ACHN (cell line): ENCODE data around the gene FBXW4.

Experiments used
- DNase-seq: peaks from one replicate; pipeline ENCODE4 v3.0.0-alpha.2; 2015
- in situ Hi-C: cut with HindIII; loops from 2 replicates; pipeline ENCODE4 v1.10.0; 2017; ENCODE audit warnings: low sequenced_read_pairs, low pct_ligation_motif_present, low pct_unique_long_range_greater_than_20kb

The FBXW4 gene

GRCh38 chr10:101694674-101695403 is at the start of gene FBXW4:
TSS of gene FBXW4 (minus strand) at chr10:101695170. CDS start at chr10:101695105, 65 bp downstream.
- in situ Hi-C loops: no loop called here
- DNase-seq: peak; percentile 47

- in situ Hi-C loops: no loop called here
- no peak for DNase-seq
Measured at GRCh38 chr10:101744267-101744666, 49.3 kb upstream of the FBXW4 start.

GRCh38 chr10:101741938-101742337 is 47.0 kb upstream of the FBXW4 start:
- in situ Hi-C loops: no loop called here
- DNase-seq: no peak

GRCh38 chr10:101736666-101737065 is 41.7 kb upstream of the FBXW4 start:
- in situ Hi-C loops: no loop called here
- no peak for DNase-seq

GRCh38 chr10:101732096-101732495 is 37.1 kb upstream of the FBXW4 start:
- in situ Hi-C loops: no loop called here
- no peak for DNase-seq

GRCh38 chr10:101726115-101726387 is 31.1 kb upstream of the FBXW4 start:
- no peak for DNase-seq
- in situ Hi-C loops: no loop called here

- DNase-seq: no peak
- in situ Hi-C loops: no loop called here
Measured at GRCh38 chr10:101725296-101726114, 30.5 kb upstream of the FBXW4 start.

- in situ Hi-C loops: no loop called here
- no peak for DNase-seq
Measured at GRCh38 chr10:101724446-101724845, 29.5 kb upstream of the FBXW4 start.

- in situ Hi-C loops: no loop called here
- no peak for DNase-seq
Measured at GRCh38 chr10:101723176-101723575, 28.2 kb upstream of the FBXW4 start.

GRCh38 chr10:101721806-101722205 is 26.8 kb upstream of the FBXW4 start:
- in situ Hi-C loops: no loop called here
- DNase-seq: no peak

- in situ Hi-C loops: no loop called here
Measured at GRCh38 chr10:101720606-101721230, 25.7 kb upstream of the FBXW4 start.

GRCh38 chr10:101718690-101719275 is 23.8 kb upstream of the FBXW4 start:
- DNase-seq: no peak
- in situ Hi-C loops: no loop called here

More at GRCh38 chr10:101720606-101721230, 25.7 kb upstream of the FBXW4 start:
- DNase-seq: no peak

GRCh38 chr10:101716891-101717659 is 22.1 kb upstream of the FBXW4 start:
- DNase-seq: no peak
- in situ Hi-C loops: no loop called here

- in situ Hi-C loops: no loop called here
Measured at GRCh38 chr10:101712997-101713396, 18.0 kb upstream of the FBXW4 start.

GRCh38 chr10:101710793-101711192 is 15.8 kb upstream of the FBXW4 start:
- in situ Hi-C loops: no loop called here

More at GRCh38 chr10:101712997-101713396, 18.0 kb upstream of the FBXW4 start:
- DNase-seq: no peak

GRCh38 chr10:101710059-101710695 is 15.2 kb upstream of the FBXW4 start:
- no peak for DNase-seq
- in situ Hi-C loops: no loop called here

More at GRCh38 chr10:101710793-101711192, 15.8 kb upstream of the FBXW4 start:
- DNase-seq: no peak

GRCh38 chr10:101709359-101710058 is 14.5 kb upstream of the FBXW4 start:
- in situ Hi-C loops: no loop called here
- DNase-seq: no peak
